SK-N-SH treated with all-trans-retinoic acid at 6 μM for 48 hours (cell line): ENCODE data around the gene FAM114A1.

ENCODE experiments used
- CSDC2 ChIP-seq: fragments of 250-450 bp; sonication (Bioruptor Pico); IDR thresholded peaks from 2 replicates; pipeline ENCODE4 v1.5.0; 2020; ENCODE audit warnings: mild to moderate bottlenecking, moderate library complexity
- GLIS3 ChIP-seq: fragments of 250-450 bp; sonication (Bioruptor Pico); IDR thresholded peaks from 2 replicates; pipeline ENCODE4 v1.5.0; 2020; ENCODE audit warnings: mild to moderate bottlenecking, moderate library complexity
- PPARA ChIP-seq: fragments of 250-450 bp; sonication (Bioruptor Pico); IDR thresholded peaks from 2 replicates; pipeline ENCODE4 v1.5.0; 2020; ENCODE audit warnings: mild to moderate bottlenecking, borderline replicate concordance
- RARB ChIP-seq: fragments of 250-450 bp; sonication (Bioruptor Pico); IDR thresholded peaks from 2 replicates; pipeline ENCODE4 v1.8.0; 2021; ENCODE audit warnings: mild to moderate bottlenecking, moderate library complexity
- ZNF8 ChIP-seq: fragments of 450-650 bp; formaldehyde crosslinking; IDR thresholded peaks from 2 replicates; pipeline ENCODE4 v1.5.0; 2020; ENCODE audit warnings: mild to moderate bottlenecking, moderate library complexity
- TF ChIP-seq, protein P1 (sequence below): fragments of 250-450 bp; sonication (Bioruptor Pico); IDR thresholded peaks from 2 replicates; pipeline ENCODE4 v1.5.1; 2020; ENCODE audit warnings: low read depth, mild to moderate bottlenecking, moderate library complexity
- TF ChIP-seq, protein P2 (sequence below): fragments of 250-450 bp; sonication (Bioruptor Pico); IDR thresholded peaks from 2 replicates; pipeline ENCODE4 v1.8.0; 2020; ENCODE audit warnings: mild to moderate bottlenecking, moderate library complexity, borderline replicate concordance
- TF ChIP-seq, protein P3 (sequence below): fragments of 250-450 bp; sonication (Bioruptor Pico); IDR thresholded peaks from 2 replicates; pipeline ENCODE4 v1.5.1; 2021; ENCODE audit warnings: mild to moderate bottlenecking, moderate library complexity

DNA sequence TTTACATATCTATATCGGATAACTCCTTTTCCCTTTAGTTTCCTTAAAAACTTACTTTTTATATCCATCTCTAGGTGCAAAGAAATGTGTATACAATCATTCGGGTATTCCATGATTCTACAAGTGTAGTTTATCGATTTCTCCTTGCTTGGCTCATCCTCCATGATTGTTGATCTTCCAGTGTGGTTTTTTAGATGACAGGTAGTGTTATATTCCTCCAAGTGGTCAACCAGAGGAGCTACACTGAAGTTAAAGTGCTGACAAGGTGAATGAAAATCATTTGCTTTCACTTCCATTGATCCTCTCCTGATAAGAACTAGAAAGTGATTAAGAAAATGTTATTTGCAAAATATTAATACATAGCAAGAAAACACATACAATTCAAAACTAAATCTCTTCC, 126.1 kb downstream of the FAM114A1 start:
- TF ChIP-seq, protein P1, sequence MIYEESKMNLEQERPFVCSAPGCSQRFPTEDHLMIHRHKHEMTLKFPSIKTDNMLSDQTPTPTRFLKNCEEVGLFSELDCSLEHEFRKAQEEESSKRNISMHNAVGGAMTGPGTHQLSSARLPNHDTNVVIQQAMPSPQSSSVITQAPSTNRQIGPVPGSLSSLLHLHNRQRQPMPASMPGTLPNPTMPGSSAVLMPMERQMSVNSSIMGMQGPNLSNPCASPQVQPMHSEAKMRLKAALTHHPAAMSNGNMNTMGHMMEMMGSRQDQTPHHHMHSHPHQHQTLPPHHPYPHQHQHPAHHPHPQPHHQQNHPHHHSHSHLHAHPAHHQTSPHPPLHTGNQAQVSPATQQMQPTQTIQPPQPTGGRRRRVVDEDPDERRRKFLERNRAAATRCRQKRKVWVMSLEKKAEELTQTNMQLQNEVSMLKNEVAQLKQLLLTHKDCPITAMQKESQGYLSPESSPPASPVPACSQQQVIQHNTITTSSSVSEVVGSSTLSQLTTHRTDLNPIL (CRISPR knock-in tag) = no peak
- TF ChIP-seq CSDC2 = no peak
- no peak for TF ChIP-seq ZNF8 (CRISPR knock-in tag)
- no peak for TF ChIP-seq GLIS3 (CRISPR knock-in tag)
- TF ChIP-seq, protein P2, sequence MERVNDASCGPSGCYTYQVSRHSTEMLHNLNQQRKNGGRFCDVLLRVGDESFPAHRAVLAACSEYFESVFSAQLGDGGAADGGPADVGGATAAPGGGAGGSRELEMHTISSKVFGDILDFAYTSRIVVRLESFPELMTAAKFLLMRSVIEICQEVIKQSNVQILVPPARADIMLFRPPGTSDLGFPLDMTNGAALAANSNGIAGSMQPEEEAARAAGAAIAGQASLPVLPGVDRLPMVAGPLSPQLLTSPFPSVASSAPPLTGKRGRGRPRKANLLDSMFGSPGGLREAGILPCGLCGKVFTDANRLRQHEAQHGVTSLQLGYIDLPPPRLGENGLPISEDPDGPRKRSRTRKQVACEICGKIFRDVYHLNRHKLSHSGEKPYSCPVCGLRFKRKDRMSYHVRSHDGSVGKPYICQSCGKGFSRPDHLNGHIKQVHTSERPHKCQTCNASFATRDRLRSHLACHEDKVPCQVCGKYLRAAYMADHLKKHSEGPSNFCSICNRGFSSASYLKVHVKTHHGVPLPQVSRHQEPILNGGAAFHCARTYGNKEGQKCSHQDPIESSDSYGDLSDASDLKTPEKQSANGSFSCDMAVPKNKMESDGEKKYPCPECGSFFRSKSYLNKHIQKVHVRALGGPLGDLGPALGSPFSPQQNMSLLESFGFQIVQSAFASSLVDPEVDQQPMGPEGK (CRISPR knock-in tag) = no peak
- TF ChIP-seq PPARA (CRISPR knock-in tag) = no peak
- no peak for TF ChIP-seq RARB
- TF ChIP-seq, protein P3, sequence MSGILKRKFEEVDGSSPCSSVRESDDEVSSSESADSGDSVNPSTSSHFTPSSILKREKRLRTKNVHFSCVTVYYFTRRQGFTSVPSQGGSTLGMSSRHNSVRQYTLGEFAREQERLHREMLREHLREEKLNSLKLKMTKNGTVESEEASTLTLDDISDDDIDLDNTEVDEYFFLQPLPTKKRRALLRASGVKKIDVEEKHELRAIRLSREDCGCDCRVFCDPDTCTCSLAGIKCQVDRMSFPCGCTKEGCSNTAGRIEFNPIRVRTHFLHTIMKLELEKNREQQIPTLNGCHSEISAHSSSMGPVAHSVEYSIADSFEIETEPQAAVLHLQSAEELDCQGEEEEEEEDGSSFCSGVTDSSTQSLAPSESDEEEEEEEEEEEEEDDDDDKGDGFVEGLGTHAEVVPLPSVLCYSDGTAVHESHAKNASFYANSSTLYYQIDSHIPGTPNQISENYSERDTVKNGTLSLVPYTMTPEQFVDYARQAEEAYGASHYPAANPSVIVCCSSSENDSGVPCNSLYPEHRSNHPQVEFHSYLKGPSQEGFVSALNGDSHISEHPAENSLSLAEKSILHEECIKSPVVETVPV (CRISPR knock-in tag) = no peak
